GM18861 (cell line): ENCODE data around the gene SUPT3H.

Experiments used
- ATAC-seq: cut with Tn5 transposase; IDR thresholded peaks from one replicate; pipeline ENCODE4 v1.9.1; 2021; ENCODE audit not compliant: unreplicated experiment

SUPT3H gene

DNA sequence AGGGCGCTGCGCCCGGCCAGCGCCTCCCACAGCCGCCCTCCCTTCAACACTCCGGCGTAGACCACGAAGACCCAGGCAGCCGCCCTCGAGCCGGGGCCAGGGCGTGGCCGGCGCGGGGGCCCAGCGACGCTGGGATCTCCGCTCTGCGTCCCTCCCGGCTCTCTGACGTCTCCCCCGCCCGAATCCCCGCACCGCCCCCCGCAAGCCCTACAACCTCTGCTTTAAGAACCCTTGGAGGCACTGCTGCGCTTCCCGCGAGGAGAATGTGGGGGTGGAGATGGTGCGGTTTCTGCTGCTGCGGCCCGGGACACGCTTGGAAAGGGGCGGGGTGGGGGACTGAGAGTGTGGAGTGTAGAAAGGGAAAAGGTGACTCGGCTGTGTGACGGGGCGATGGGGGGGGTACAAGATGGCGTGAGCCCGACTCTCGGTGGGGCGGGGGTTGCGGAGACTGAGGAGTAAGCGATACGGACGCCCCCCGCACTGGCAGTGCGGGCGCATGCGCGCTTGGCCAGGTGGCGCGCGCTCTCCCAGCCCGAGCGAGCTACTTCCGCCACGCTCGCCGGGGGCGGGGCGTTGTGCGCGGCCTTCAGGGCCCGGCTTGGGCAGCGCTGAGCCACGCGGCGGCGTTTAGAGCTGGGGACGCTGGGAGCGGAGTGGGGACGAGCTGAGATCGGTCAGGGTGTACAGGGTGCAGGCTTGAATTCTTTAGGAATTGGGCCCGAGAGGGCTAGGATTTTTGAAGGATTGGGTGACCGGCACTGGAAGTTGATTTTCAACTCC, at the start of gene SUPT3H:
TSS of gene SUPT3H (minus strand) at position 381 of the 780 bp plus-strand sequence.
- peak; percentile 95 for ATAC-seq

DNA sequence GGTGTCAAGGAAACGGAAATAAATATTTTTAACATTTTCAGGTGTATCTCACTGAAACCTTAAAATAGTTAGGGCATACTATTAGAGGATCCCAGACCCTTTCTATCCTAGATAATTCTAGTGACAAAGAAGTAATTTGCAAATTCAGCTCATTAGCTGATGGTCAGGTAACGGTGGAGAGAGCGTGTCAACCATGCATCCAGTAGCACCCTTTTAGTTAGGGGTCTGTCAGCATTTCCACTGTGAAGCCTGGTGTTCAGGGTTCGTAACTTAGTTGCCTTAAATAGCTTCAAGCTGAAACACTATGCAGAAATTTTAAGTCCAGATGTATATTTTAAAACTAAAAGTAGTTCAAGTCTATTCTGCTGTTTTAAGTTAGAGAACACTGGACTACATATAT, 48.5 kb upstream of the SUPT3H start:
- no peak for ATAC-seq

DNA sequence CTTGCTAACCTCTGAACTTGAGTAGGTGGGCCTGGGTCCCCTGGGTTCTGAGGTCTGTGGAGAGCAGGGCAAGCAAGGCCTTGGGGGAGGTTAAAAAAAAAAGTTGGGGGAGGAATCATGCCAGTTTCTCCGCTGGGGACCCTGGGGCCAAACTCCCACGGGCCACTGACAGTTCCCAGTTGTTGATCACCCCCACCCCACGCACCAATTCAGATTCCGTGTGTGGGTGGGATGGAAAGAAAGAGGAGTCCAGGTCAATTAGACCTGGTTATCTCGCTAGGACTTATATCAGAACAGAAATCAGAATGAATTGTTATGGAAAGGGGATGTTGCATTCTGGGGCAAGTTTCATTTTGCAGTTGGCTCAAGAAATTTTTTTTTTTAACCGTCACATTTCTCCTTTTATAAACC, 46.7 kb upstream of the SUPT3H start:
- ATAC-seq = no peak

DNA sequence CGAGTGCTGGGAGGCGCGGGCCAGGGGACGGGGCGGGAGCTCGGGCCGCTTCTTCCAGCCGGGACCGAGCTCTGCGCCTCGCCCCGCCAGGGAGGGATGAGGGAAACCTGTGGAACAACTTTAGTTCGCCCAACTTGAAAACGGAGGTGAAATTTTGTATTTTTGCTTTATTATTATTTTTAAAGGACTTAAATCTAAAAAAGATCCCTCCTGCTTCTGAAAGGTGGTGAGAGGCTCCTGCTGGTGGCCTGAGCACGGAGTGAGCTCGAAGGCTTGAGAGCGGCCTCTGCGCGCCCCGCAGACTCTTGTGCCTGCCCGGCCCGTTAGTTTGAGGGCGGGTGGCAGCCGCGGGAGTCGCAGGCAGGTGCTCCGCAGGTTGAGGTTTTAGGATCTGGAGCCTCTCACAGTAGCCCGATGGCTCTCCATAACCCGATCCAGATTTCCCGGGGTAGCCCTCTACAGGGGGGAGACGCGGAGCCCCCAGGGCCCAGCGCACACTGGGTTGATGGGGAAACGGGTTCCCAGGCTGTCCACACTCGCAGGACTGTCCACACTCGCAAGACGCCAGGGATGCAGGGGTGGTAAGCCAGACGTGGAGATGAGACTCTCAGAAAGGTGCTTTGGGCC, 46.2 kb upstream of the SUPT3H start:
- ATAC-seq = no peak

DNA sequence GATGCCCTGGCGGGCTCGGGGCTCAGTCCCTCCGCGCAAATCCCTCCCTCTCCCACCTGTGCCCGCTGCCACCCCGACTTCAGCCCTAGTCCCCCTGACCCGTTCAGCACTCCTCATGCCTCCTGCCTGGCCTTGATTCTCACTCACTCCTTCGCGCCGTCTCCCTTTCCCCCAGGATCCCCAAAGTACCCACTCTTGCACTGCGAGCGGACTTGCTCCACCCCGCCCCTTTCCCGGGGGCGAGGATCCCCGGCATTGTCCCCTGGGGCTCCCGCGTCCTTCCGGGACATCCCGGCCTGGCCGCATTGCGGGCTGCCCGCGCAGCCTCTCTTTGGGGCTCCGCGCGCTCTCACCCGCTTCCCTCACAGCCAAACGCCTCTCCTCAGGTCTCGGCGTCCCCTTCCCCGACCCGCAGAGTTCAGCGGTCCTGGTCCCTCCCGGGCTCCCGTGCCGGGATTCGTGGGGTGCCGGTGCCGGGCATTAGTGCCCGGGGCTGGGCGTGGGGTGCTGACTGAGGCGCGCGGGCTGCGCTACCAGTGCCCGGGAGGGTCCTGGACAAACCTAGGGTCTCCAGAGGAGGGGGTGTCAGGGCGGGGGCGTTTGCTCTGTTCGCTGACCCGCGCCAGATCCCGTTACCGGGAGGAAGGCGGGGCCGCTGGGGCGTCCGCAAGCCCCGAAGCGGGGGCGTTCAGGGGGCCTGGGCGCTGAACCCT, 45.5 kb upstream of the SUPT3H start:
- ATAC-seq = no peak

DNA sequence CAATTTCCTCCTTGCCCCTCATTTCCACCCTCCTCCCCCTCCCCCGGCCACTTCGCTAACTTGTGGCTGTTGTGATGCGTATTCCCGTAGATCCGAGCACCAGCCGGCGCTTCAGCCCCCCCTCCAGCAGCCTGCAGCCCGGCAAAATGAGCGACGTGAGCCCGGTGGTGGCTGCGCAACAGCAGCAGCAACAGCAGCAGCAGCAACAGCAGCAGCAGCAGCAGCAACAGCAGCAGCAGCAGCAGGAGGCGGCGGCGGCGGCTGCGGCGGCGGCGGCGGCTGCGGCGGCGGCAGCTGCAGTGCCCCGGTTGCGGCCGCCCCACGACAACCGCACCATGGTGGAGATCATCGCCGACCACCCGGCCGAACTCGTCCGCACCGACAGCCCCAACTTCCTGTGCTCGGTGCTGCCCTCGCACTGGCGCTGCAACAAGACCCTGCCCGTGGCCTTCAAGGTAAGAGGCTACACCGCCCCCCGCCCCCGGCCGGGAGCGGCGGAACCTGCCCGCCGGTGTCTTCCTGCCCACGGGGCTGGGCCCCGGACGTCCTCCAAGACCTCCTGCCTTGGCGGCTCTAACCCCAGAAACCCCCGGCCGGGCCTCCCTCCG, 44.9 kb upstream of the SUPT3H start:
- ATAC-seq = no peak

DNA sequence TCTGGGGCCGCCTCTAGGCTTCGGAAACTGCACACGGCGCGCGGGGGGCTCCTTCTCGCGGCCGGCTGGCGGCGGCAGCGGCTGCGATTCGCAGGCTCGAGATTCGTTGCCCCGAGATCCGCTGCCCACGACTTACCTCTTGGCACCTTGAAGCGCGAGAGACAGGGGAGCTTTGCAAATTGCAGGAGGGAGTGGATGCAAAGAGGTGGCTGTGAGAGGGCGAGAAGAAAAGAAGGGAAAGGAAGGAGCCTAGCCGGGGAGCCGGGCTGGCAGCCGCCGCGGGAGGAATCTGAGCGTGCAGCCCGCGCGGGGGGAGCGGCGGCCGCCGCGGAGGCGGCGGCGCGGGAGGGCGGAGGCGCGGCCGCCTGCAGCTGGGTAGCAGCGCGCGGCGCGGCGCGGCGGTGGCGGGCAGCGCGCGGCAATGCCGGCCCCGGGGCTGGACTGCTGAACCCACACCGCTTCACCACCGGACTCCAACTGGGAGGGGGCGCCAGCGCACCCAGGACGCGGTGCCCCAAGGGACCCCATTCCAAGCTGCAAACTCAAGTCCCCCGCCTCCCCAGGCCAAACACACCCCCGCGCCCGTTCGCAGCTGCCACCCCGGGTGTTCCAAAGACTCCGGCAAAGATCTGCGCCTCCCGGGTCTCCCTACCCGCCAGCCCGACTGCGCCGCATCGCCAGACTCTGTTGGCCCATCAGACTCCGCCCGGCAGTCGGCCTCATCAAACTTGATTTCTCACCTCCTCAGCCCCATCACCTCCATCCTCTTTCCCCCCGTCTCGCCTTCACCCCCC, 44.2 kb upstream of the SUPT3H start:
- no peak for ATAC-seq

DNA sequence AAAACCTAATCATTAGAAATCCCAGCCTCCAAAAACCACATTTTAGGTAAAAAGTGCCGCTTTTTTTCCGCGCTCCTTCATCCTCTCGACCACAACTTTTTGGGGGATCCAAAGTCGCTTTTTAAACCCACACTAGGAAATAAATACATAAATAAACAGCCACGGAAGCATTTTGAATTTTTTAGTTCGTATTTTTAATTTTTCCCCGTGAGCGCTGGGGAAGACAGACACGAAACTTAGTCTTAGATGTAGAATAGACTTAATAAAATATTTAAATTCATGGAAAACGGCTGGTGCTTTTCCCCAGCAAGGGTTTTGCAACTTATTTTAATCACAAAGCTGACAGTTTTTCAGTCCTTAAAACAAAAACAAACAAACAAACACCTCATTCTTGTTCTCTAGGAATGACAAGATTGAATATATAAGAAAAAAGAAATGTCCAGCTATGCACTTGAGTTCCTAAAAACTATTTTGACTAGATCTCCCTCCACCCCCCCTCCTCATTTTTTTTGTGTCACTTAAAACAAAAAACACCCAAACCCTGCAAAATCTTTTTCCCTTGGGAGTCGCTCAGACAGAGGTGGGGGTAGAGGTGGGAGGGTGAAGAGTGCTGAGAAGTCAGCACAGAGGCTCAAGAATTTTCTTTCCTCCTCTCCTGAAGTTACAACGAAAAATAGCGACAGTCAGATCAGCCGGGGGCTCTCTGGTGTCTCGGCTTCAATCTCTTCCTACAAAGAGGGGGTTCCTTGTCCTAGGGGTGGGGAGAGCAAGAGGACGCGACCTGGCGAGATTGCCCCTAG, 43.4 kb upstream of the SUPT3H start:
- ATAC-seq = no peak

DNA sequence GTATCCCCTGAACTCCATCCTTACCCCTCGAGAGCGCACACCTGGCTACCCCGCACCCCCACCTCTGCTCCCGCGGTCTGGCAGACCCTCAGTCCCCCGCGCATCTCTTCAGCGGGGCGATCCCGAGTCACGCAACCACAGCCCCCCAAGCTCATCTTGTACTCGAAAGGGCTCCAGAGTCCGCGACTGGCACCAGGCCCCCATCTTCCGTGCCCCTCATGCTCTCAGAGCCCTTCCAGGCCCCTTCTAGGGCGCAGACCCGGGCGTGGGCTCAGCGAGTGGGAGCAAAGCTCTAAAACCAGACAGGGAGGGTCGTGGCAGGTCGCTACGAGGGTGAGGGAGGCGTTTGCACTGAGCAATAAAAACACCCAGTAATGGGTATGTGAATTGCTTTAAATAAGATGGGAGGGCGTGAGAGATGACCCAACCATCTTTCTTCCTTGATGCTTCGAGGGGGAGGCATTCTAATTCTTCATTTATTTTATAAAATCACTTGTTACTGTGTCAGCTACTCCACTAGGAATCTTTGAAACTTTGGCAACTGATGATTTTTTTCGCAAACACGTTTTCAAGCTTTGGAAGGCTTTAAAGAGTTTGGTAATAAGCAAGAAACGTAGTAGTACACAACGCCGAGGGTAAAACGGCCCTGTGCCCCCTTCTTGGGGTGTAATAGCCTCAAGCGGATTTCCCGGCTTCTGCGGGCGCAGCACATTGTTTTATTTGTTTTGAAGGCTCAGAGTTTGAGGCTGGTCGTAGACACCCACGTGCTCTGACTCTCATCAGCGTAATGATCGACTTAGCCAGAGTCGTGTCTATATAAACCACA, 42.6 kb upstream of the SUPT3H start:
- no peak for ATAC-seq

DNA sequence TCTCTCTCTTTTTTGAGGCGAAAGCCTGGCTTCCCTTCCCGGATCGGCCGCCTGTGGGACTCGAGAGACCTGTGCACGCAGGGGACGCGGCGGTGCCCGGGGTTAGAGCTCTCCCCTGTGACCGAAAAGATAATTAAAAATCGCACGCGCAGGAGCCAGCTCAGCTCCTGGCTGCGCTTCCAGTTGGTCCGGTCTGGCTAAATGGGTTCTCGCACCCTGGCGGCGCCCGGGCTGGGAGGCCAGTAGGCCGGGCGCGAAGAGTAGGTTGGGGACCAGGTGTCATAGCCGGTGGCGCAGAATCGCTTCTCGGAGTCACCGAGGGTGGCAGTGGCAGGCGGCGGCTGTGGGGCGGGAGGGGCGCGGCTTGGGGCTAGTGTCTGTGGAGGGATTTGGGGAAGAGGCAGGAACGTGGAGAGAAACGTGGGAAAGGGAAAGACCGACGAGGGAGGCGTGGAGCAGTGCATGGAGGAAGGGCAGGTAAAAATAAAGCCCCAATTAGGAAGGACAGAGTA, 41.9 kb upstream of the SUPT3H start:
- no peak for ATAC-seq

DNA sequence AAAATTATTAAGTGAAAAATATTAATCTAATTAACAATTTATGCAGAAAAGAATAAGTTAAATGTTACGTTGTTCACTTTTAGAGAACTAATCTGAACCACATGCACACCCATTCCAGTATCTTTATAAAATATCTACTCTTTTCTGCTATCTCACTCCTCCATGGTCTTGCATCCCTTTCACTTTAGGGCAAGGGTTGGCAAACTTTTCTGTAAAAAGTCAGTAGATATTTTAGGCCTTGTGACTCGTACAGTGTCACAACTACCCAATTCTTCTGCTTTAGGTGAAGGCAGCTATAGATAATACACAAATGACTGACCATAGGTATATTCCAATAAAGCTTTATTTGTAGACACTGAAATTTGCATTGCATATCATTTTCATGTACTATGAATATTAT, 39.7 kb upstream of the SUPT3H start:
- ATAC-seq = no peak

DNA sequence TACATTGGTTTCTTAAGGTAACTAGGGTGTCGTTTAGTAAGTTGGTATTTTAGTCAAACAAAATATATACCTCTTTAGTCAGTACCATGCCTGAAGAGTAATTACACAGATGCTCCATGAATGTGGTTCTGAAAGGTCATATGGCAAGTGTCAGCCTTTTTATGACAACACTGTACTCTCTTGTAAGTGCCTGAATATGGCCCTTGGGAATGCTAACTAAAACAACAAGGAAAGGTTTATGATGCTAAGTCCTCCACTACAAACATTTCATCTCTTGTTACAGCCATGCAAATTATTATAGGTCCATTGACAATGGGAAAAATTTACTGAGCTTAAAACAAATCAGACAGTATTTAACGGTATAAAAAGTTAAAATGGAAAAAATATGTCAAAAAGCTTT, 39.0 kb upstream of the SUPT3H start:
- ATAC-seq = no peak

DNA sequence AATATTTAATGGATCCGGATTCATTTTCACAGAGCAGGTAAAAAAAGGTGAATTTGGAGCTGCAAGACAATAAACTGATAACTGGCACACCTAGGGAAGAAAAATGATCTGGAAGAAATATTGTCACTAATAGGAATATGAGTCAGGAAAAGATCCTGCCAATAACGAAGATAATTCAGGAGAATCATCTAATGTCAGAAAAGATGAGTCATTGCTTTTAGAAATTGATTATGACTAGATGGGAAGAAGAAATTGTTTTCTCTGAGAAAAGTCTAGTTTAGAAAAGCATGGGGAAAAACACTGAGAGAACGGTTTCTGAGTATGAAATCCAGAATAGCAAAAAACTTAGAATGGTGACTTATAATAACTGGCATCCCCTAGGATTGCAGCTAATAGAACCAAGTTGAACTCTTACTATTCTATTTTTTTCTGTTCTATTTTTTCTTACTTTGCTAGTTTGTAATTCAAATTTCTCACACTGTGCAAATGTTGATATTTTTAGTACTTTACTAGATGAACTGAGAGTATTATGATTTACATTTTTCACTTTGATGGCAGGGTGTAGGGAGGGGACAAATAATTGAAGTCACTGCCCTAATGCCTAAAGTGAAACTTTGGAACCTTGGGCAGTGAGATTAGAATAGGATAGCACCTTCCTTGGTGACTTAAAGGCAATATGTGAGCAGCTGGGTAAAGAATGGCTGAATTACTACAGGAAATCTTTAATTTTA, 38.2 kb upstream of the SUPT3H start:
- ATAC-seq = no peak

DNA sequence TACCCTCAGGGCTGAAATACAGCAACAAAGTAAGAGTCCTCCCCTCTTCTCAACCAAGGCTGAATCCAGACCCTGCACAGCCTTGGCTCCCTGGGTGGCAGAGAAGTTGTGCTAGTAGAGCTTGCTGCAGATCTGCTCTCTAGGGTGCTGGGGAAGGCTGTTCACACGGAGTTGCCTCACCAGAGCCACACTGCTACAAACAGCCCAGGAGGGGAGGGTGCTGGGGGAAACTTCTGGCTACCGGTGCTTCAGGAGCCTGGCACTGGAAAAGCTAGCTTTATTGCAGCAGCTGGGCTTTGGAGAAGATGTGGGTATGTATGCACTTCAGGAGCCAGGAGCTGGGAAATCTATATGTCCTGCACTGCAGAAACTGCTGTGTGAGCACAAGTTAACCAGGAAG, 37.6 kb upstream of the SUPT3H start:
- no peak for ATAC-seq

DNA sequence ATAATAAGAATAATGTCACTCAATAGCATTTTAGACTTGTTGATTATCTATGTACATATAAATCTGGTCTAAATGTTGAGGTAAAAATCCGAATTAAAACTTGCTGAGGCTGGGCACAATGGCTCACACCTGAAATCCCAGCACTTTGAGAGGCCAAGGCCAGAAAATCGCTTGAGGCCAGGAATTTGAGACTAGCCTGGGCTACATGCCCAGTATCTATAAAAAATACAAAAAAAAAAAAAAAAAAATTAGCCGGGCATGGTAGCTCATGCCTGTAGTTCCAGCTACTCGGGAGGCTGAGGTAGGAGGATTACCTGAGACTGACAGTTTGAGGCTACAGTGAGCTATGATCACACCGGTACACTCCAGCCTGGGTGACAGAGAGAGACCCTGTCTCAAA, 34.2 kb upstream of the SUPT3H start:
- no peak for ATAC-seq

DNA sequence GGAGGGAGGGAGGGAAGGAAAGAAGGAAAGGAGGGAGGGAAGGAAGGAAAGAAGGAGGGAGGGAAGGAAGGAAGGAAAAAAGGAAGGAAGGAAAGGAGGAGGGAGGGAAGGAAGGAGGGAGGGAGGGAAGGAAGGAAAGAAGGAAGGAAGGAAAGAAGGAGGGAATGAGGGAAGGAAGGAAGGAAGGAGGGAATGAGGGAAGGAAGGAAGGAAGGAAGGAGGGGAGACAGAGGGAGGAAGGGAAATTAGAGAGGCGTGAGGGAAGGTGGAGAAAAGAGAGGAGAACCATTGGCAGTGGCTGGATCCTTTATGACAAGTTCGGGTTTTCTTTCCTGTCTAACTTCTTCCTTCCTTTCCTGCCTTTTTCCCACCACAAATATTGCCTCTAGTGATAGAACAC, 22.3 kb upstream of the SUPT3H start:
- no peak for ATAC-seq

DNA sequence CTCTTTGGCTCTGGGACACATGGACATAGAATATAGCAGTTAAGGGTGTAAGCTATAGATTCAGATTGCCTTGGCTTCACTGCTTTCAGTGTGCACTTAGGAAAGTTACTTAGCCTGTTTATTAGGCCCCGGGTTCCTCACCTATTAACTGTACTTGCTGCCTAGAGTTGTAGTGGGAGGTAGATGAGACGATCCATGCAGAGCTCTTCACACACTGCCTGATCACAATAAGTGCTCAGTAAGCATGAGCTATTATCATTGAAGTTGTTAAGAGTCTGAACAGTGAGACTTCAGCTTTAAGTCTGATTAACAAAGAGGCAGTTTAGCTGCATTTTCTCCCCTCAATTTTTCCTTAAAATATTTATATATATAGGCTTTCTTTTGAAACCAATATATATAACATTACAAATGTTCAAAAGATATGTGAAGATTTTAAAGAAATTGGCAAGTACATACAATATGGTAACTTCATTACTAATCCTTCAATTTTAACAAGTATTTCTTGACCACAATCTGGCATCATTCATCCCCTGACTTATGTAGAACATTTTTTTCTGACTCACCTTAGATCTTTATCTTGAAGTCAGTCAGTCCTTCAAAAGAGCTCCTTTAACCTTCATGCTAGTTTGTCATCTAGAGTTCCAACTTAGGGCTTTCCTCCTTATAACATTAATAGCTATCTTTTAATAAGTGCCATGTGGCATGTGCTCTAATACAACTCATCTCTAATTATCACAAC, 20.5 kb upstream of the SUPT3H start:
- ATAC-seq = no peak
